Activated T-helper 17 cell treated with anti-CD3 and anti-CD28 coated beads, Interleukin-2, amount 50 U/mL, for 72 hours (primary cell): ENCODE results near the gene SBSN. TPM values are rescaled to one million over a fixed set of nuclear protein-coding genes. Genes with fewer than 3 reads are reported as not detected.
"Not testable (repeated sequence)": the region's sequence is repeated elsewhere in the genome, so short reads cannot be mapped to it uniquely, and the experiment has no call there.

Experiments
- ATAC-seq: fragments of 150-1000 bp; cut with Tn5 transposase; replicated peaks from 2 replicates; pipeline ENCODE4 v1.10.0; 2021; ENCODE audit warnings: mild to moderate bottlenecking, moderate library complexity
- H3K27ac Mint-ChIP-seq: one replicate; pipeline ENCODE4 v1.8.0; 2022; ENCODE audit warnings: mixed read lengths
- H3K27me3 Mint-ChIP-seq: one replicate; pipeline ENCODE4 v1.8.0; 2022; ENCODE audit warnings: mixed read lengths
- H3K36me3 Mint-ChIP-seq: one replicate; pipeline ENCODE4 v1.8.0; 2022; ENCODE audit warnings: low read depth, mild to moderate bottlenecking, mixed read lengths
- H3K4me1 Mint-ChIP-seq: one replicate; pipeline ENCODE4 v1.8.0; 2022; ENCODE audit warnings: mixed read lengths
- H3K4me3 Mint-ChIP-seq: one replicate; pipeline ENCODE4 v1.8.0; 2022; ENCODE audit warnings: mild to moderate bottlenecking, mixed read lengths
- H3K9me3 Mint-ChIP-seq: one replicate; pipeline ENCODE4 v1.8.0; 2022; ENCODE audit warnings: mixed read lengths
- total RNA-seq, 2 donors: library from RNA; stranded (reverse); gene quantifications; one replicate each; pipeline ENCODE4 v1.2.3, GENCODE V29; 2022

Gene SBSN
- total RNA-seq, 2 donors from 2014 or later = not detected

- H3K36me3 Mint-ChIP-seq = no peaks in the 10 kb centered on the region
- ATAC-seq = no peak
- H3K4me3 Mint-ChIP-seq = no peak overlapping the region
- peaks cover 4% of the 10 kb centered on the region for H3K27me3 Mint-ChIP-seq
- H3K27ac Mint-ChIP-seq = no peak overlapping the region
- no peaks in the 10 kb centered on the region for H3K4me1 Mint-ChIP-seq
- H3K9me3 Mint-ChIP-seq = no peaks in the 10 kb centered on the region
These were observed 36.2 kb downstream of the SBSN start for GRCh38 chr19:35491836-35492360.

GRCh38 chr19:35490364-35490763 is 37.7 kb downstream of the SBSN start, which contains the start of gene KRTDAP:
TSS of gene KRTDAP (minus strand) at chr19:35490464. CDS start at chr19:35490442, 22 bp downstream.
- ATAC-seq = no peak
- H3K9me3 Mint-ChIP-seq = no peaks in the 10 kb centered on the region
- no peaks in the 10 kb centered on the region for H3K4me1 Mint-ChIP-seq
- H3K36me3 Mint-ChIP-seq = no peaks in the 10 kb centered on the region
- H3K27me3 Mint-ChIP-seq = peaks cover 7% of the 10 kb centered on the region
- no peak within 1 kb of the TSS for H3K27ac Mint-ChIP-seq
- H3K4me3 Mint-ChIP-seq = no peak within 1 kb of the TSS

GRCh38 chr19:35488677-35489076 is 39.4 kb downstream of the SBSN start:
- no peak overlapping the region for H3K4me3 Mint-ChIP-seq

GRCh38 chr19:35487656-35488182 is 40.4 kb downstream of the SBSN start:
- Mint-ChIP-seq H3K4me3 (no peak overlapping the region), H3K27ac (no peak overlapping the region), H3K9me3 (no peaks in the 10 kb centered on the region), H3K27me3 (peaks cover 7% of the 10 kb centered on the region), H3K4me1 (no peaks in the 10 kb centered on the region), H3K36me3 (no peaks in the 10 kb centered on the region)
- no peak for ATAC-seq

More at GRCh38 chr19:35488677-35489076, 39.4 kb downstream of the SBSN start:
- no peak overlapping the region for H3K27ac Mint-ChIP-seq
- peaks cover 7% of the 10 kb centered on the region for H3K27me3 Mint-ChIP-seq
- H3K36me3 Mint-ChIP-seq = no peaks in the 10 kb centered on the region
- H3K4me1 Mint-ChIP-seq = no peaks in the 10 kb centered on the region
- no peak for ATAC-seq
- no peaks in the 10 kb centered on the region for H3K9me3 Mint-ChIP-seq

- no peak for ATAC-seq
- Mint-ChIP-seq H3K4me1 (no peaks in the 10 kb centered on the region), H3K9me3 (no peaks in the 10 kb centered on the region), H3K4me3 (no peak overlapping the region), H3K27ac (no peak overlapping the region), H3K36me3 (no peaks in the 10 kb centered on the region), H3K27me3 (peaks cover 7% of the 10 kb centered on the region)
These were observed 41.8 kb downstream of the SBSN start for GRCh38 chr19:35486268-35486708.

- Mint-ChIP-seq H3K4me1 (no peaks in the 10 kb centered on the region), H3K27me3 (peaks cover 3% of the 10 kb centered on the region), H3K36me3 (no peaks in the 10 kb centered on the region), H3K9me3 (no peaks in the 10 kb centered on the region), H3K4me3 (no peak overlapping the region), H3K27ac (no peak overlapping the region)
- ATAC-seq = no peak
These were observed 43.7 kb downstream of the SBSN start for GRCh38 chr19:35484252-35485036.

GRCh38 chr19:35483089-35483488 is 45.0 kb downstream of the SBSN start:
- Mint-ChIP-seq H3K36me3 (no peaks in the 10 kb centered on the region), H3K4me3 (no peak overlapping the region), H3K4me1 (no peaks in the 10 kb centered on the region), H3K27me3 (peaks cover 3% of the 10 kb centered on the region), H3K9me3 (no peaks in the 10 kb centered on the region), H3K27ac (no peak overlapping the region)
- no peak for ATAC-seq

- Mint-ChIP-seq H3K4me3 (no peak overlapping the region), H3K27me3 (no peaks in the 10 kb centered on the region), H3K27ac (no peak overlapping the region), H3K36me3 (no peaks in the 10 kb centered on the region), H3K4me1 (no peaks in the 10 kb centered on the region), H3K9me3 (no peaks in the 10 kb centered on the region)
- no peak for ATAC-seq
These were observed 49.1 kb downstream of the SBSN start for GRCh38 chr19:35478794-35479677.

- Mint-ChIP-seq H3K9me3 (no peaks in the 10 kb centered on the region), H3K27ac (peak overlapping the region; percentile 12), H3K4me3 (no peak overlapping the region), H3K27me3 (no peaks in the 10 kb centered on the region), H3K4me1 (no peaks in the 10 kb centered on the region), H3K36me3 (no peaks in the 10 kb centered on the region)
- ATAC-seq = no peak
These were observed 52.0 kb downstream of the SBSN start for GRCh38 chr19:35476149-35476548.

GRCh38 chr19:35474594-35474993 is 53.5 kb downstream of the SBSN start:
- not testable (repeated sequence) for H3K36me3 Mint-ChIP-seq, H3K4me3 Mint-ChIP-seq, H3K27me3 Mint-ChIP-seq, ATAC-seq, H3K9me3 Mint-ChIP-seq, H3K4me1 Mint-ChIP-seq, H3K27ac Mint-ChIP-seq

GRCh38 chr19:35474104-35474503 is 54.0 kb downstream of the SBSN start:
- Mint-ChIP-seq H3K9me3 (no peaks in the 10 kb centered on the region), H3K27ac (no peak overlapping the region), H3K4me1 (no peaks in the 10 kb centered on the region), H3K36me3 (no peaks in the 10 kb centered on the region), H3K27me3 (no peaks in the 10 kb centered on the region), H3K4me3 (no peak overlapping the region)
- ATAC-seq = no peak

Other genes with a start within 250 kb of the SBSN start
- gene HAMP, start 245.8 kb downstream of the SBSN start, total RNA-seq = under 1 TPM; 0.11 to 0.22 TPM
- gene MAG, start 236.2 kb downstream of the SBSN start, total RNA-seq = under 1 TPM; 0.24 to 0.50 TPM
- gene CD22, start 199.1 kb downstream of the SBSN start, total RNA-seq = 10 to 100 TPM in 1 of 2 donors, 1 to 10 TPM in 1; 5.3 to 11.7 TPM
- under 1 TPM; 0.42 to 0.54 TPM for gene FFAR1, start 180.4 kb downstream of the SBSN start, total RNA-seq
- gene FFAR3, start 169.9 kb downstream of the SBSN start, total RNA-seq = 1 to 10 TPM; 1.7 to 2.3 TPM
- under 1 TPM; 0.42 to 0.61 TPM for gene GPR42, start 157.2 kb downstream of the SBSN start, total RNA-seq
- not detected for gene FFAR2, start 80.1 kb downstream of the SBSN start, total RNA-seq
- gene KRTDAP, start 37.8 kb downstream of the SBSN start, total RNA-seq = not detected
- 1 to 10 TPM in 1 of 2 donors, under 1 TPM in 1; 0.11 to 1.7 TPM for gene DMKN, start 14.7 kb downstream of the SBSN start, total RNA-seq
- gene GAPDHS, start 5.1 kb upstream of the SBSN start, total RNA-seq = not detected
- gene TMEM147, start 17.3 kb upstream of the SBSN start, total RNA-seq = 10 to 100 TPM; 45.0 to 74.1 TPM
- not detected for gene ATP4A, start 35.3 kb upstream of the SBSN start, total RNA-seq
- not detected for gene PMIS2, start 57.9 kb upstream of the SBSN start, total RNA-seq
- gene HAUS5, start 84.4 kb upstream of the SBSN start, total RNA-seq = 10 to 100 TPM; 32.0 to 37.2 TPM
- gene RBM42, start 100.7 kb upstream of the SBSN start, total RNA-seq = 10 to 100 TPM; 54.7 to 95.6 TPM
- gene ETV2, start 113.4 kb upstream of the SBSN start, total RNA-seq = under 1 TPM; 0.61 to 0.99 TPM
- gene COX6B1, start 120.0 kb upstream of the SBSN start, total RNA-seq = 100 to 1,000 TPM; 331 to 427 TPM
- gene UPK1A, start 138.2 kb upstream of the SBSN start, total RNA-seq = 1 to 10 TPM in 1 of 2 donors, under 1 TPM in 1; 0.73 to 8.0 TPM
- gene ZBTB32, start 176.2 kb upstream of the SBSN start, total RNA-seq = 100 to 1,000 TPM; 138 to 217 TPM
- 100 to 1,000 TPM in 1 of 2 donors, 10 to 100 TPM in 1; 67.4 to 117 TPM for gene KMT2B, start 189.7 kb upstream of the SBSN start, total RNA-seq
- gene IGFLR1, start 214.1 kb upstream of the SBSN start, total RNA-seq = 100 to 1,000 TPM in 1 of 2 donors, 10 to 100 TPM in 1; 42.3 to 153 TPM
- gene U2AF1L4, start 217.1 kb upstream of the SBSN start, total RNA-seq = 10 to 100 TPM; 17.8 to 21.6 TPM
- gene PSENEN, start 217.3 kb upstream of the SBSN start, total RNA-seq = 10 to 100 TPM; 34.0 to 51.2 TPM
- gene LIN37, start 220.3 kb upstream of the SBSN start, total RNA-seq = 10 to 100 TPM; 11.0 to 20.1 TPM
- gene HSPB6, start 228.7 kb upstream of the SBSN start, total RNA-seq = not detected
- gene PROSER3, start 229.9 kb upstream of the SBSN start, total RNA-seq = 10 to 100 TPM; 28.4 to 31.2 TPM
- gene ARHGAP33, start 247.3 kb upstream of the SBSN start, total RNA-seq = 10 to 100 TPM; 40.3 to 71.7 TPM